Stimulated activated CD4-positive, alpha-beta T cell treated with anti-CD3 and anti-CD28 coated beads, Interleukin-15, amount 100 ng/mL, for 48 hours (primary cell): Measurements from ENCODE around the gene HMMR.
"Not testable (repeated sequence)": the region's sequence is repeated elsewhere in the genome, so short reads cannot be mapped to it uniquely, and the experiment has no call there.

Experiments
- DNase-seq, 2 donors: peaks; one replicate each; pipeline ENCODE4 v3.0.0-alpha.2; 2020; ENCODE audit warnings: low read depth in 2 of 2

HMMR gene

DNA sequence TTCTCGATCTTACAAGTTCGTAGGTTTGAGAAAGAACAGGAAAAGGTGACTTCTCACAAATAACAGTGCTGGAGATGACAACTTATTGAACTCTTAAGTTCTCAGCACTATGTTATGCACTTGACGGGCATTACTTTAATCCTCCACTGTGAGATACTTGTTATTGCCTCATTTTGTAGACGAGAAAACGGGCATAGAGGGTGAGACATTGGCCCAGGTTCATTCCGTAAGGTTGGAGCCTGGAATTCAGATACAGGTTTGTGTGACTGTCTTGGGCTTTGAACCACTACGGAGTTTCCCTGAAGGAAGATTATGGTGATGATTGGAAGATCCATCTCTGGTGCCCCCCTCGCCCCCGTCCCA is 45.6 kb downstream of the HMMR start:
- no peak for DNase-seq

- DNase-seq, result no peak
Observed at GRCh38 chr5:163506726-163507125, 46.3 kb downstream of the HMMR start.

- no peak for DNase-seq
Observed at GRCh38 chr5:163508753-163509152, 48.3 kb downstream of the HMMR start.

GRCh38 chr5:163509291-163509951 is 49.0 kb downstream of the HMMR start:
- no peak for DNase-seq

GRCh38 chr5:163512526-163512925 is 52.1 kb downstream of the HMMR start:
- no peak for DNase-seq

- no peak for DNase-seq
Observed at GRCh38 chr5:163525096-163525495, 64.7 kb downstream of the HMMR start.

DNA sequence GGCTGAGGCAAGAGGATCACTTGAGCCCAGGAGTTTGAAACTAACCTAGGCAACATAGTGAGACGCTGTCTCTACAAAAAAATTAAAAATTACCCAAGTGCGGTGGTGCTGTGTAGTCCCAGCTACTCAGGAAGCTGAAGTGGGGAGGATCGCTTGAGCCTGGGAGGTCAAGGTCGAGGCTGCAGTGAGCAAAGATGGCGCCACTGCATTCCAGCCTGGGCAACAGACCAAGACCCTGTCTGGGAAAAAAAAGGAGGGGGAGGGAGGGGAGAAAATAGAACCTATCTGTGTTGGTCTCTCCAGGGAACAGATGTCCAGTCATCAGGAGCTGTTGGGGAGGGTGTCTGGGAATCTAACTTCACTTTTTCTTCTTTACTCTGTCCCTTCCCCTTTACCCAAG is 69.3 kb downstream of the HMMR start:
- DNase-seq, result no peak

- DNase-seq, result no peak
Observed at GRCh38 chr5:163531272-163531671, 70.8 kb downstream of the HMMR start.

DNA sequence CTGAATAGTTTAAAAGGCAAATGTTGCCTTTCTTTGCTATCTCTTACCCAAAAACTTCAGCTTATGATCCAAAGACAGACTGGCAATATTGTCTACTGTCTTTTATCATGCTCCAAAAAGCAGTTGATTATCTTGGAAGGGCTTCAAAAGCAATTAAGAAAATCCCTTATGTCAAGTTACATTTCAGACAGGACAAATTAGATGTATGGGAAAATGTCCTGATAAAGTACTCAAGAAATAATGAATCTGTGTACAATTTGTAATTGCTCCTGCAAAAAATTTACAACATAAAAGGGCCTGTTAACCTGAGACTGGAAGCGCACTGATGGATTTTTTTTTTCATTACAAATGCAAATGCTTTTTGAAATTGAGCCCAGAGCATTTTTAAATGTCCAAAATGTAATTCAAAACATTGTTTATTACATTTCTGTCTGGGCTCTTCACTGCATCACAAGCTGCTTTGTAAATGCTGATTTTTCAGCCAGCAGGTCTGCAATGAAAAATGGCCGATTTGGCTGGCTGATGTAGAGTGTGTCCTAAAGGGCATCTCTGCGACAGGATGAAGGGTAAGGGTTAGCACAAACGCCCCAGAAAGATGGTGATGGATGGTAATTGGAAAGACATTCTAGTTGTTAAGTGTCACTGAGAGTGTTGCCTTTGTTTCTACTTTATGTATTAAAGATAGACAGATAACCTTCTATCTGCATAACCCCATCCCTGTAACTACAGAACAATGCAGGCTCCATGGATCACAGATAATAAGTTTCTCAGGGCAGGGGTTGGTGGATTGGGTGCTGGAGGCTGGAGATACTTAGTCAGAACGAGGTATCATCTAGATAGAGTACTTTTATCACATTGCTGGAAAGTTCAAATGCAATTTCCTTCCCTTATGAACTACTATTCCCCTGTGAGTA is 72.0 kb downstream of the HMMR start:
- DNase-seq, result no peak

DNA sequence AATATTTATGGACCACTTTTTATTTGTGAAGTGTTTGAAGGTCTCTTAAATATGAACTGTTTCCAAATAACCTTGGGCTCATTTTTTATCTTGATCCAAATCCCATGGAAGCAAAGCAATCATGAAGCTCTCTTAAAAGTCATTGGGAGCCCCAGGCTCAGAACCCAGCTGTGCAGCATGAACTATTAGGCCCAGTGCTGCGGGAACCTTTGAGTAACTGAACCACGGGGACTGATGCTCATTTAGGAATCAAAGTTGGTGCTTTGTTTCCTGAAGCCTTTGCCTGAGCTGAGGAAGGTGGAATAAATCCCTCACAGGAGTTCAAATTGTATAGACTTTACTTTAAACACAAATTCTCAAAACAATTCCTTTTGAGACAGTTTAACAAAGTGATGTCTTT is 72.8 kb downstream of the HMMR start:
- DNase-seq, result no peak

DNA sequence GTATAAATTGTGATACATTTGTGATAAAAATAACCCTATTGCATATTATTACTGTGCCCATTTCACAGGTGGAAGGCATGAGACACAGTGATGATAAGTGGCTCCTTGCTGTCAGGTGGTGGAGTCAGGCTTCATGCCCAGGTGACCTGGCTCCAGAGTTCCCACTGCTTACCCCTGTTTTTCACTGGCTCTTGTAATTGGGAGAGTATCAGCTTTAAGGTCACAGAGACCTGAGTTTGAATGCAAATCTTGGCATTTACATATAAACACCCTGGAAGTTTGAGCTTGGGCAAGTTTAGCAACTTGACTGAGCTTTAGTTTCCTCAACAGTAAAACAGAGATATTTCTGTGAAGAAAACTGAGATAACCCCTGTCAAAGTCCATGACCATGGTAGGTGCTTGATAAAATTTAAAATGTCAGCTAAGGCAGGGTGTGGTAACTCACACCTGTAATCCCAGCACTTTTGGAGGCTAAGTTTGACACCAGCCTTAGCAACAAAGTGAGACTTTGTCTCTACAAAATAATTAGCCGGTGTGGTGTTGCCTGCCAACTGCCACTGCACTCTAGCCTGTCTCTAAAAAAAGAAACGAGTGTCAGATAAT is 74.2 kb downstream of the HMMR start:
- no peak for DNase-seq

DNA sequence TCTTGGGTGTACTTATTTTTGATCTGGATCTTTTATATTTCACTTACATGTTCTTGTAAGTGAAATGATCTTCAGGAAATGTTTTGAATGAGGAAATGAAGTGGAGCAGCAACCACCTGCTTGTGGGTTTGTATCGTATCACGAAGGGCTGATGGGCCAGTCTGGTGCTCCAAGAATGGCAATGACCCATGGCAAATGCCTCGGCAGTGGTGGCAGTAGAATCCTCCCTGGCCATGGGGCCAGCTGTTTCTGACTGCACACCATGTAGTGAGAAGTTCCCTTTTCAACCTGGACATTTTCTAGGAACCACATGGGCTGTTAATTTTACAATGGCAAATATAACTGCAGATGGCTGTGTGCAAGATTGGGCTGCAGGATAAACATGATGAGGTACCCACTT is 74.9 kb downstream of the HMMR start:
- no peak for DNase-seq

DNA sequence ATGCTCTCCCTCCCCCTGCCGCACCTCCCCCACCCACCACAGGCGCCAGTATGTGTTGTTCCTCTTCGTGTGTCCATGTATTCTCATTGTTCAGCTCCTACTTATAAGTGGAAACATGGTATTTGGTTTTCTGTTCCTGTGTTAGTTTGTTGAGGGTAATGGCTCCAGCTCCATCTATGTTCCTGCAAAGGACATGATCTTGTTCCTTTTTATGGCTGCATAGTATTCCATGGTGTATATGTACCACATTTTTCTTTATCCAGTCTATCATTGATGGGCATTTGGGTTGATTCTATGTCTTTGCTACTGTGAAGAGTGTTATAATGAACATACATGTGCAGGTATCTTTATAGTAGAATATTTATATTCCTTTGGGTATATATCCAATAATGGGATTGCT is 76.0 kb downstream of the HMMR start:
- not testable (repeated sequence) for DNase-seq

- DNase-seq, result no peak
Observed at GRCh38 chr5:163540696-163541095, 80.3 kb downstream of the HMMR start.
